HG03442 (cell line): ENCODE results near the gene STT3B.
A peak's percentile ranks its signal among the peaks of the same experiment; 100 is the strongest.

ENCODE experiments used
- ATAC-seq: cut with Tn5 transposase; IDR thresholded peaks from one replicate; pipeline ENCODE4 v1.9.1; 2021; ENCODE audit warnings: mild to moderate bottlenecking, moderate library complexity; ENCODE audit not compliant: unreplicated experiment

STT3B gene

DNA sequence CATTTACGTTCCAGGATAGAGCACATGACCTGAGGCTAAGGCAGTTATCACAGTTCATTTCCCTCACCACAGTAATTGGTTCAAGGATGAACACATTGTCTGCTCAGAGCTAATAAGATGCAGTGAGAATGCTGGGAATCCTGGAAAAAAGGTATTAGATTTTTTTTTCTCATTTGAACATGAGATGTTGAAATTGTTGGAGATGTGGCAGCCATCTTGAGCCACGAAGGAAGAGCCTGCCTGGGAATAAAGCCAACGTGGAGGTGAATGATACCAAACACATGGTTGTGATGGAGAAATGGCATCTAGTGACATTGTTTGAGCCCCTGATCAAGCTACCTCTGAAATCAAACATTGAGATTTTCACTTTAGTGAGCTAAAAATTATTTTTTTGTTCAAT lies 16.0 kb upstream of the STT3B start:
- no peak for ATAC-seq

- no peak for ATAC-seq
Observed at GRCh38 chr3:31521468-31521867, 11.3 kb upstream of the STT3B start.

- ATAC-seq, result peak; percentile 72
Observed at GRCh38 chr3:31522152-31522551, 10.6 kb upstream of the STT3B start.

DNA sequence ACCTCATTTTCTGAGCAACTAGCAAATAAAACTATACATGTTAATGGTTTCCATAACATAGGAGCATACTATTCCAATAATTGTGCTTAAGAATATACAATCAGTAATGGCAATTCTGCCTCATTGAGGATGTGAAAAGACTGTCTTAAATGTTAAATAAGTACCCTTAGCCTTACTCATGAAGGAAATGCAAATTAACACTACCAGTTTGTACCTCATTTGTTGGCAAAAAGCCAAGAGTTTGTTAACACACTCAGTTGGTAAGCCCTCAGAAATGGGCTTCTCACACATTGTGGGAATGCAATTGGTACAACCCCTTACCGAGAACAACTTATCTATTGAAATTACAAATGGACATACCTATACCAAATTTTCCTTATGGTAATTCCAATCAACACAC lies 9.2 kb upstream of the STT3B start:
- no peak for ATAC-seq

- no peak for ATAC-seq
Observed at GRCh38 chr3:31525532-31525931, 7.2 kb upstream of the STT3B start.

- no peak for ATAC-seq
Observed at GRCh38 chr3:31529421-31529820, 3.3 kb upstream of the STT3B start.

DNA sequence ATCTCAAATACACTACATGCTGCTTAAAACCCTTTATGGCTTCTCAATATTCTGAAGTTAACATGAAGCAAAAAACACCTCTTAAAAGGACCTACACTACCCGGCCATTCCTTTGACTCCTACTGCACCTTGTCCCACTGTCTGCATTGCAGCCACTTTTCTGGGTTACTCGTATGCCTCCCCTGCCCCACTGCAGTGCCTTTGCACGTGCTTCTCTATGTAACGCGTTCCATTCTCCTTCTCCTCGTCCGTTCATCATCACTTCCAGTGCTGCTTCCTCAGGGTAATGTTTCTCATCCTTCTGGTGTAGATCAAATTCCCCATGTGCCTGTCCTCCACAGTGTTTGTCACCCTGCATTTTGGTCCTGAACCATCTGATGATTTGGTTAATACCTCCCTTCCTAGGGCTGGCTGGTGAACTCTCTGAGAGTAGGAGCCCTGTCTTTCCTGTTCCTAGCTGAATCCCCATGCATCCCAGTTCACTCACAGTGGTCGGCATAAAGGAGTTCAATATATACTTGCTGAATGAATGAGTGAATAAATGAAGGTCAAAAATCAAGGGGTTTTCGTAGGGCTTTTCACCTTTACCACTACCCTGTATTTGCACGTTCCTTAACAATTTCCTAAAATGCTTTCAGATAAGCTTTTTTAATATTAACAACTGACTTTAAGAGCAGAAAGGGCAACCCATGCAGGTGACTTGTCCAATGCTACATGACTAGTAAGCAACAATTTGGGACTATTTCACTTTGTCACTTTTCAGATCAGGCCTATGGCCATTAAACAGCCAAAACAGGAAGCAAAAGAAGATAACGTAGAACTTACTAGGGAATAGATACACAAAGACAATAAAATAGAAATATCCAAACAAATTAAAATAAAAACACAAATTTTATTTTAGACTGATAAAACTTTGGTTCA lies 2.4 kb upstream of the STT3B start:
- no peak for ATAC-seq

DNA sequence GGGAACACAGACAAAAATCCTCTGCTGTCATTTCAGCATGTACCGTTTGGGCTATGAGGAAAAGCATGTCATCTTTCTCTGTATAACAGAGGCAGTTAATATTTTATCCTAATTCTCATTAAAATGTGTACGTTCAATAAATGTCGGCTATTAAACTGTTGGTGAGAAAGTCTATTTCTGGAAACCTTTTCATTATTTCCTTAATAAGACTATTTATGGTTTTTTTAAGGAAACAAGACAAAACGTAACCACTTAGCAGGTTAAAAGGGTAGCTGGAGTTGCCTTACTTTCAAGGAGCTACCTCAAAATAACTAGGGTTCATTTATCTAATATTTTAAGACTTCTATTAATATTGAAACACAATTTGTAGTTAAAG lies 1.8 kb upstream of the STT3B start:
- ATAC-seq, result no peak

DNA sequence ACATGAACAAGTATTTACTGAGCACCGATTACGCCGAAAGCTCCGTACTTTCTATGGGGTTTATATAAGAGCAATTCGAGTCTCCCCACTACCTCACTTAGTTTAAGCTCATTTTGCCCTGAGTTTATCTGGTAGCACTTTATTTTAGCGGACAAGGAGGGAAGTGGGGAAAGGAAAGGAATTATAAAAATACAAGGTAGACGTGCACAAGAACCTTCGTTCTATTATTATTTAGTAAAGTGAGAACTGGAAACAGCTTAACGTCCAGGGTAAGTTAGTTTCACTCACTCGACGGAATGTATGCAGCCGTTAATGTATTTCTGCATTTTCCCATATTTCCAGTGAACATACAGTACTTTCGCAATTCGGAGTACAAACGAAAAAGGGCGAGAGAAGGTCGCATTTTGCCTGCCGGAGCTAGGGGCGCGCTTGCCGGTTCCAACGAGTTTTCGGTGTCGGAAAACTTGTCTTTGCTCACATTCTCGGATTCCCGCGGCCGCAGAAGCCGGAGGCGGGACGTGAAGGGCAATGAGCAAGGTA lies 1.2 kb upstream of the STT3B start:
- no peak for ATAC-seq

DNA sequence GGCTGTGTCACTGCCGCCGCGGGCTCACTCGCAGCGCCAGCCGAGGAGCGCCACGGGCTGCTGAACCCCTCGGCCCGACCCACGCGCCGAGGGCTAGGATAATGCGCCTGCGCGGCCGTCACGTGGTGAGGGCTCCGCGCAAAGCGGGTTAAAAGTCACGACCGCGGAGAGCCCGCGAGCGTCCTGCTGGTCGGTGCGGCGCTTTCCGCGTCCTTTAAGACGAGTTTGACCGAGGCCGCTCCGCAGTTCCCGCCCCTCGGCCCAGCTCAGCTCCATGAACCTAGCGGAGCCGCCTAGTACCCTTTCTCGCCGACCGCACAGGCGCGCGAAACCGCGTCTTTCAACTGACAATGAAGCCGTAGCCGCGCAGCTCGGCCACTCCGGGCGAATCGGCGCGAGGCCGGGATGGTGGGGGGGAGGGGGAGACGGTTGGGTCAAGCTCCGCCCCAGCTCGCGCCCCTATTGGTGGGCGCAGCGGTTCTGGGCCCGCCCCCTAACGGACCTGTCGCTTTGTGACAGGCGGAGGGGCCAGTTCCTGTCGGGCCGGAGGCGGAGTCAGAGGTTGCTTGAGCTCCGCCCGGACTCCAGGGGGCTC lies 636 bp upstream of the STT3B start:
- peak; percentile 85 for ATAC-seq

DNA sequence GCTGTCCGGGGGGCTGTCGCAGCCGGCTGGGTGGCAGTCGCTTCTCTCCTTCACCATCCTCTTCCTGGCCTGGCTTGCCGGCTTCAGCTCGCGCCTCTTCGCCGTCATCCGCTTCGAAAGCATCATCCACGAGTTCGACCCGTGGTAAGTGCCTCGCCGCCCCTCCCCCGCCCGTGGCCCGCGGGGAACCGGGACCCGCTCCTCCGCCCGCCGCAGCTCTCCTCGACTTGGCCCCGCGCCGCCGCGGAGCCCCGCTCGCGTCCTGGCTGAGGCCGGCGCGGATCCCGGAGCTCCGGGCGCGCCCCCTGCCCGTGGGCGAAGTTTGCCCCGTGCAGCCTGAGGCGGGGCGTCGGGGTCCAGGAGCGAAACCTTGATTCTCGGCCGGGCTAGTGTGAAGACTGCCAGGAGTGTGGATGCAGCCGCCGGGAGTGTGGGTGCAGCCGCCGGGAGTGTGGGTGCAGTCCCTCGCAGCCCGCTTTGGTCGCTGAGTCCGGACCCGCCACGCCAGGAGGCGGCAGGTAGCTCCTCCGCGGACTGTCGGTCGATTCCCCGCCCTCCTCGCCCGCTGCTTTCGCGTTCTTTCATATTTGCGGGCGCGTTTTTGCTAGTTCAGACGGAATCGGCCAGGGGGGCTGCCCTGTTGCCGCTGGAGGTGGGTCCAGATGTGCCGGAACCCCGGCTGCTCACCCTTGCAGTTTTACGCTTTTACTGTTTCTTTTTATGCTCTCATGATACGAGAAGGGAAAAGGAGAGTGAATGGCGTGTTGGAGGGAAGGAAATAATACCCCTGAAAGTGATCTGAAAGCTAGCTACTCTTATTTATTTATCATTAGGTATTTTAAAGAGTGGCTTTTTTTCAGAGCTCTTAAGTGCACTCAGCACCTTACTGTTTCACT lies 692 bp downstream of the STT3B start:
- ATAC-seq, result peak; percentile 0

- no peak for ATAC-seq
Observed at GRCh38 chr3:31534065-31534425, 1.3 kb downstream of the STT3B start.

DNA sequence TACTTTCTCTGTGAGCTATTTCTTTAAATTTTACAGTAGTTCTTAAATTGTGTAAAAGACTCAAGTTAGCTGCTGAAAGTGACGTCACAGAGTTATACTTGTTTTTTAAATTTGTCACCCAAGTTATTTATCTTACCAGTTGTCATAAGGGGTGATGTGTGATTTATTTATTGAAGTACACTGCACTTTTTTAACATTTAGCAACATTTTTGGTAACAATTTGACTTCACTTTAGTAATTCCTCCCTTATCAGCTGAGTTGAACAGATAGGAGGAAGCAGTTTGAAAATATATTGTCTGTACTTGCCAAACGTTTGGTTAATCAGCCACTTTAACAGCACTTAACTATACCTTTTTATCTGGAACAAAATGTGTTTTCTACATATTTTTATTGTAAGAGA lies 3.8 kb downstream of the STT3B start:
- no peak for ATAC-seq

DNA sequence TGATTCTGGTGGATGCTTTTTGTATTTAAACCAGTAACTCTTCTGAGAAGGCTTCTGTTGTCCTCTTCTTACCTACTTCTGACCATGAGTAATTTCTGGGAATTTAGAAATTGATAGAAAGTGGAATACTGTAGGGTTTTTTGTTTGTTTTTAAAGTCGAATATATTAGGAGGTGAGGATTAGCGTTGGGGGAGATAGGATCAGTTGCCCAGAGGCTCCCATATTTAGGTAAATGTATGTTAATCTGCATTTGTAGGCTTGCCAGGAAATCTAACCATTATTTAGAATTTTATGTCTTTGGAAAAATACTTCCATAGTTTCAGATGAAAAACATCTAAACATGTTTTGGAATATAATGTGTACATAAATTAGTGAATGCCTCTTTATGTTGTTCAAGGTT lies 6.1 kb downstream of the STT3B start:
- no peak for ATAC-seq

DNA sequence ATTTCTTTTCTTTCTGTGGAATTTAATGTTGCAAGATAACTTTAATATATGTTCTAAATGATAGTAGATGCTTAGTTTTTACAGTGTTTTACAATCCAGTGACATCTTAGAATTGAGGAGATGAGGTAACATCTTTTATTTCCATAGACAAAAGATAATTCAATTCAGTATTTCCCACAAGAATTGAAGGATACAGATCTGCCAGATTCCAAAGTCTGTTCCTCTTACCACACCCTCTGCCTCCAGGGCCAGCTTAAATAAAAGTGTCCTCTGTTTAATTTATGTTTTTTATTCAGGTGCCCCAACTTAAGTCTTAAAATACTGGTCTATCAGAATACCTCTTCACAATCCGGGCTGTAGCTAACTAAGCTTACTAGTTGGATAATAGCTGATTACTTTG lies 6.5 kb downstream of the STT3B start:
- no peak for ATAC-seq

- ATAC-seq, result no peak
Observed at GRCh38 chr3:31541089-31541488, 8.4 kb downstream of the STT3B start.

GRCh38 chr3:31542246-31542645 lies 9.5 kb downstream of the STT3B start:
- no peak for ATAC-seq

DNA sequence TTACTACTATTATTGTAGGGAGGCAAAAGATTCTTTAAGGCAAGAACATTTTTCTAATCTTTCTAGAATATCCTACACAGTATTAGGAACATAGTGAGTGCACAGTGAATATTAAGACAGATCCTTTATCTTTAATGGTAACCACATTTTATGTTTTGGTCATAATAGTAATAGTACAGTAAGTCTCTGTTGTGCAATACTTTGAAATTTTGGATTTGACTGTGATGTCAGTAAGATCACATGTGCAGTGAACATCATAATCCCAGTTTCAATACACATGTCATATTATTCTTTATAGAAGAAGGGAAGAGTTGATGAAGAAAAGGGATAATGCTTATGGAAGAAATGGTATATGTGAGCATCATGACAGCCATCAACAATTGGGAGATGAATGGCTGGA lies 10.7 kb downstream of the STT3B start:
- ATAC-seq, result no peak

GRCh38 chr3:31544634-31545033 lies 11.9 kb downstream of the STT3B start:
- ATAC-seq, result no peak

GRCh38 chr3:31546162-31546561 lies 13.4 kb downstream of the STT3B start:
- no peak for ATAC-seq

GRCh38 chr3:31546725-31547124 lies 14.0 kb downstream of the STT3B start:
- no peak for ATAC-seq
